Keratinocyte (primary cell): ENCODE data around the gene TEX51. TPM values are rescaled to one million over a fixed set of nuclear protein-coding genes. Genes with fewer than 3 reads are reported as not detected.

Experiments
- DNase-seq: peaks from one replicate; pipeline ENCODE4 v3.0.0-alpha.2; 2011; ENCODE audit warnings: low read depth, missing footprints, low spot score
- FAIRE-seq: peaks from 2 replicates; lab custom pipeline; 2011; peaks lifted over from hg19 to GRCh38; lab: Jason Lieb, UNC
- H2AFZ ChIP-seq: 2 replicates; pipeline ENCODE4 v1.6.0; 2012; ENCODE audit warnings: low read length, control low read depth, inconsistent platforms; ENCODE audit not compliant: control insufficient read depth
- H3K27ac ChIP-seq: 2 replicates; pipeline ENCODE4 v1.5.1; 2011; ENCODE audit warnings: low read length; ENCODE audit not compliant: control insufficient read depth, insufficient read depth
- H3K27me3 ChIP-seq: 3 replicates; pipeline ENCODE4 v1.6.0; 2011; ENCODE audit warnings: low read length; ENCODE audit not compliant: control insufficient read depth, insufficient read depth; ENCODE audit errors: extremely low read depth
- H3K36me3 ChIP-seq, 2 experiments: 2 replicates in 1 of 2; 3 replicates in 1 of 2; pipeline ENCODE4 v1.5.1; 2011; ENCODE audit warnings: low read length in 2 of 2, mild to moderate bottlenecking in 1 of 2; ENCODE audit not compliant: control insufficient read depth in 2 of 2, insufficient read depth in 2 of 2; ENCODE audit errors: extremely low read depth in 1 of 2
- H3K4me1 ChIP-seq: 3 replicates; pipeline ENCODE4 v1.5.1; 2011; ENCODE audit warnings: low read length; ENCODE audit not compliant: control insufficient read depth, insufficient read depth; ENCODE audit errors: extremely low read depth
- H3K4me2 ChIP-seq: 3 replicates; pipeline ENCODE4 v1.6.0; 2011; ENCODE audit warnings: low read depth, low read length; ENCODE audit not compliant: control insufficient read depth, insufficient read depth; ENCODE audit errors: extremely low read depth
- H3K4me3 ChIP-seq, 3 experiments: fragments of 200-600 bp in 1 of 3; sonication (generic) in 1 of 3; 2 replicates in 2 of 3; 3 replicates in 1 of 3; pipeline ENCODE4 v1.5.1; 2011 to 2016; ENCODE audit warnings: low read length in 3 of 3, mild to moderate bottlenecking in 3 of 3, control low read depth in 2 of 3, inconsistent platforms in 1 of 3, low read depth in 1 of 3, mixed read lengths in 1 of 3, mixed run types in 1 of 3, moderate library complexity in 1 of 3; ENCODE audit not compliant: control insufficient read depth in 2 of 3, insufficient read depth in 2 of 3; ENCODE audit errors: extremely low read depth in 1 of 3
- H3K79me2 ChIP-seq: 2 replicates; pipeline ENCODE4 v1.6.0; 2012; ENCODE audit warnings: low read length; ENCODE audit not compliant: control insufficient read depth, insufficient read depth
- H3K9ac ChIP-seq: 3 replicates; pipeline ENCODE4 v1.6.0; 2011; ENCODE audit warnings: low read length; ENCODE audit not compliant: control insufficient read depth, insufficient read depth; ENCODE audit errors: extremely low read depth
- H3K9me1 ChIP-seq: 3 replicates; pipeline ENCODE4 v1.6.0; 2011; ENCODE audit warnings: low read length; ENCODE audit not compliant: control insufficient read depth, insufficient read depth; ENCODE audit errors: extremely low read depth
- H3K9me3 ChIP-seq: 2 replicates; pipeline ENCODE4 v1.5.1; 2012; ENCODE audit warnings: low read depth, low read length; ENCODE audit not compliant: control insufficient read depth
- H4K20me1 ChIP-seq: 3 replicates; pipeline ENCODE4 v1.6.0; 2011; ENCODE audit warnings: low read length; ENCODE audit not compliant: control insufficient read depth, insufficient read depth; ENCODE audit errors: extremely low read depth
- EZH2 ChIP-seq: IDR thresholded peaks from one replicate; pipeline ENCODE4 v1.6.1; 2012; ENCODE audit warnings: inconsistent platforms, mild to moderate bottlenecking, low read length, moderate library complexity
- dilution Hi-C: fragments of 300-500 bp; cut with MboI; formaldehyde crosslinking; loops from one replicate; pipeline ENCODE4 v1.7.0; 2020; ENCODE audit warnings: low sequenced_read_pairs; ENCODE audit not compliant: extremely low pct_ligation_motif_present
- polyA plus RNA-seq, 5 experiments: library from polyadenylated mRNA; depleted of rRNA in 3 of 5; stranded (reverse) in 3 of 5; stranded (forward) in 1 of 5; unstranded in 1 of 5; fragments of >200 nt; gene quantifications; 1 replicate in 1 of 5; 2 replicates in 3 of 5; 3 replicates in 1 of 5; pipeline versions ENCODE4 v1.2.1 to v1.2.3, GENCODE V29; 2011 to 2012; ENCODE audit warnings: missing spikeins in 2 of 5, low read depth in 1 of 5, low replicate concordance in 1 of 5
- TF ChIP-seq, protein P1 (sequence below), 3 experiments: IDR thresholded peaks in 1 of 3; conservative IDR thresholded peaks in 1 of 3; optimal IDR thresholded peaks in 1 of 3; 2 replicates in 2 of 3; 3 replicates in 1 of 3; pipeline versions ENCODE3 to v1.5.1; 2011; ENCODE audit warnings: low read length in 3 of 3, mild to moderate bottlenecking in 3 of 3, moderate library complexity in 2 of 3, control low read depth in 1 of 3, inconsistent platforms in 1 of 3; ENCODE audit not compliant: insufficient read depth in 2 of 3; ENCODE audit errors: extremely low read depth in 1 of 3

The TEX51 gene
- polyA plus RNA-seq, 1 donor (not counting 4 experiments of a cell fraction or from before 2014, with no cell fraction given) = not detected

- H3K79me2 ChIP-seq = no peaks in the 10 kb centered on the region
- no peaks in the 10 kb centered on the region for H3K9me1 ChIP-seq
- H3K4me1 ChIP-seq = no peaks in the 10 kb centered on the region
- no peak overlapping the region for H3K4me2 ChIP-seq
- TF ChIP-seq EZH2 = no peak
- TF ChIP-seq, protein P1, sequence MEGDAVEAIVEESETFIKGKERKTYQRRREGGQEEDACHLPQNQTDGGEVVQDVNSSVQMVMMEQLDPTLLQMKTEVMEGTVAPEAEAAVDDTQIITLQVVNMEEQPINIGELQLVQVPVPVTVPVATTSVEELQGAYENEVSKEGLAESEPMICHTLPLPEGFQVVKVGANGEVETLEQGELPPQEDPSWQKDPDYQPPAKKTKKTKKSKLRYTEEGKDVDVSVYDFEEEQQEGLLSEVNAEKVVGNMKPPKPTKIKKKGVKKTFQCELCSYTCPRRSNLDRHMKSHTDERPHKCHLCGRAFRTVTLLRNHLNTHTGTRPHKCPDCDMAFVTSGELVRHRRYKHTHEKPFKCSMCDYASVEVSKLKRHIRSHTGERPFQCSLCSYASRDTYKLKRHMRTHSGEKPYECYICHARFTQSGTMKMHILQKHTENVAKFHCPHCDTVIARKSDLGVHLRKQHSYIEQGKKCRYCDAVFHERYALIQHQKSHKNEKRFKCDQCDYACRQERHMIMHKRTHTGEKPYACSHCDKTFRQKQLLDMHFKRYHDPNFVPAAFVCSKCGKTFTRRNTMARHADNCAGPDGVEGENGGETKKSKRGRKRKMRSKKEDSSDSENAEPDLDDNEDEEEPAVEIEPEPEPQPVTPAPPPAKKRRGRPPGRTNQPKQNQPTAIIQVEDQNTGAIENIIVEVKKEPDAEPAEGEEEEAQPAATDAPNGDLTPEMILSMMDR (optimal IDR thresholded peaks at IDR 0.05 in 1 of 3, IDR thresholded peaks at IDR 0.05 in 1 of 3, conservative IDR thresholded peaks at IDR 0.05 in 1 of 3; ENCODE audit: extremely low read depth in 1 of 3, insufficient read depth in 2 of 3, low read length in 3 of 3) = no peak
- no peak overlapping the region for H3K4me3 ChIP-seq
- no peaks in the 10 kb centered on the region for H3K36me3 ChIP-seq
- FAIRE-seq = no peak
- H3K27ac ChIP-seq = no peak overlapping the region
- H3K9ac ChIP-seq = no peak overlapping the region
- H4K20me1 ChIP-seq = no peaks in the 10 kb centered on the region
- no peaks in the 10 kb centered on the region for H3K27me3 ChIP-seq
- no peak for DNase-seq
- no peak overlapping the region for H2AFZ ChIP-seq
- H3K9me3 ChIP-seq = peaks cover 3% of the 10 kb centered on the region
- dilution Hi-C loops = no loop called here
Measured at GRCh38 chr2:126880817-126881216, 17.9 kb upstream of the TEX51 start.

DNA sequence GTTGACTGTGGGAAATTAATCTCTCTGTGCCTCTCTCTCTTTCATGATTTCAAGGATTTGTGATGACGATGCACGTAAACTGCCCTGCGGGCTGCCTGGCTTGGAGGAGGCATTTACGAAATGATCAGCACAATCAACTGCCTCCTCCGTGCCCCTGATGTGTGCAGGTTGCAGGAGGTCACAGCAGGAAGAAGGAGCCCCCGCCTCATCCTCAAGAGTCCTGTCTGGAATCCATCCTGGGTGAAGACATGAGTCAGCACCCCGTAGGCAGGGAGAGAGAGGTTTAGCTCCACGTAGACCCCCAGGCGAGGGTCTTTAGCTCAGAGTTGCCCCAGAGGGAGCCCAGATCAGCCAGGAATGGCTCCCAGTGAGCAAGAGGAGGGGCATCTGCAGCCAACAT is 17.1 kb upstream of the TEX51 start:
- H2AFZ ChIP-seq = no peak overlapping the region
- no peaks in the 10 kb centered on the region for H3K27me3 ChIP-seq
- TF ChIP-seq EZH2 = no peak
- TF ChIP-seq, protein P1 (optimal IDR thresholded peaks at IDR 0.05 in 1 of 3, IDR thresholded peaks at IDR 0.05 in 1 of 3, conservative IDR thresholded peaks at IDR 0.05 in 1 of 3; ENCODE audit: extremely low read depth in 1 of 3, insufficient read depth in 2 of 3, low read length in 3 of 3) = no peak
- no peaks in the 10 kb centered on the region for H3K9me1 ChIP-seq
- H3K9me3 ChIP-seq = peaks cover 3% of the 10 kb centered on the region
- H3K79me2 ChIP-seq = no peaks in the 10 kb centered on the region
- H3K4me1 ChIP-seq = no peaks in the 10 kb centered on the region
- H3K4me3 ChIP-seq = no peak overlapping the region
- no peak overlapping the region for H3K4me2 ChIP-seq
- FAIRE-seq (no peak), DNase-seq (no peak)
- dilution Hi-C loops = no loop called here
- H3K27ac ChIP-seq = no peak overlapping the region
- no peak overlapping the region for H3K9ac ChIP-seq
- no peaks in the 10 kb centered on the region for H3K36me3 ChIP-seq
- no peaks in the 10 kb centered on the region for H4K20me1 ChIP-seq
